Hepatocyte (in vitro differentiated cells): ENCODE measurements around the gene FGF4. TPM values are rescaled to one million over a fixed set of nuclear protein-coding genes. Genes with fewer than 3 reads are reported as not detected.

Experiments
- DNase-seq: peaks from one replicate; pipeline ENCODE4 v3.0.0-alpha.2; 2016; ENCODE audit warnings: low spot score
- H2AFZ ChIP-seq: fragments of 200-600 bp; sonication (generic); 2 replicates; pipeline ENCODE4 v1.6.0; 2016; ENCODE audit warnings: antibody characterized with exemption, mild to moderate bottlenecking
- H3K27ac ChIP-seq: fragments of 200-600 bp; sonication (generic); 2 replicates; pipeline ENCODE4 v1.5.1; 2016; ENCODE audit warnings: mild to moderate bottlenecking
- H3K27me3 ChIP-seq: fragments of 200-600 bp; sonication (generic); 2 replicates; pipeline ENCODE4 v1.6.1; 2016
- H3K36me3 ChIP-seq: fragments of 200-600 bp; sonication (generic); replicated peaks from 2 replicates; pipeline ENCODE4 v1.5.1; 2016; ENCODE audit warnings: low read depth; ENCODE audit not compliant: insufficient read depth
- H3K4me1 ChIP-seq: fragments of 200-600 bp; sonication (generic); 2 replicates; pipeline ENCODE4 v1.5.1; 2016; ENCODE audit warnings: mild to moderate bottlenecking, moderate library complexity; ENCODE audit not compliant: insufficient read depth
- H3K4me2 ChIP-seq: fragments of 200-600 bp; sonication (generic); 2 replicates; pipeline ENCODE4 v1.6.0; 2016
- H3K4me3 ChIP-seq: fragments of 200-600 bp; sonication (generic); 2 replicates; pipeline ENCODE4 v1.5.1; 2016; ENCODE audit warnings: mild to moderate bottlenecking
- H3K79me2 ChIP-seq: fragments of 200-600 bp; sonication (generic); 2 replicates; pipeline ENCODE4 v1.6.0; 2017; ENCODE audit warnings: mild to moderate bottlenecking
- H3K9me2 ChIP-seq: fragments of 200-600 bp; sonication (generic); replicated peaks from 2 replicates; pipeline ENCODE4 v1.6.0; 2017; ENCODE audit warnings: mild to moderate bottlenecking; ENCODE audit not compliant: insufficient read depth
- H3K9me3 ChIP-seq: fragments of 200-600 bp; sonication (generic); 2 replicates; pipeline ENCODE4 v1.5.1; 2016; ENCODE audit warnings: low read depth, mild to moderate bottlenecking
- H4K20me1 ChIP-seq: fragments of 200-600 bp; sonication (generic); 2 replicates; pipeline ENCODE4 v1.6.0; 2016; ENCODE audit warnings: mild to moderate bottlenecking; ENCODE audit not compliant: insufficient read depth, poor library complexity, severe bottlenecking
- CTCF ChIP-seq: fragments of 200-600 bp; sonication (generic); IDR thresholded peaks from 2 replicates; pipeline ENCODE4 v1.5.1; 2016; ENCODE audit warnings: antibody characterized with exemption, mild to moderate bottlenecking; ENCODE audit not compliant: poor library complexity
- EZH2 ChIP-seq: fragments of 200-600 bp; sonication (generic); IDR thresholded peaks from 2 replicates; pipeline ENCODE4 v1.6.1; 2016; ENCODE audit warnings: antibody characterized with exemption, mild to moderate bottlenecking, borderline replicate concordance
- EZH2phosphoT487 ChIP-seq: fragments of 200-600 bp; sonication (generic); IDR thresholded peaks from one replicate; pipeline ENCODE4 v1.6.1; 2018; ENCODE audit warnings: antibody characterized with exemption, mild to moderate bottlenecking, low read depth, moderate library complexity; ENCODE audit not compliant: unreplicated experiment, severe bottlenecking
- WGBS: methylation state at CpG from one replicate; pipeline ENCODE4 v1.1.6; 2016; ENCODE audit warnings: low lambda C conversion rate; ENCODE audit errors: missing lambda C conversion rate; 5-methylcytosine and 5-hydroxymethylcytosine counted together
- polyA plus RNA-seq: library from polyadenylated mRNA; unstranded; fragments of >200 nt; fragmentation: Nextera tagmentation; extraction: Ambion mirVana; gene quantifications from 2 replicates; pipeline ENCODE4 v1.2.1, GENCODE V29; 2016
- total RNA-seq: library from RNA; depleted of rRNA; stranded (reverse); fragments of >200 nt; gene quantifications from 2 replicates; pipeline ENCODE4 v1.2.3, GENCODE V29; 2014

The FGF4 gene
- total and polyA plus RNA-seq, 2 experiments from 2014 or later, result not detected

GRCh38 chr11:69729252-69729651, 45.9 kb downstream of the FGF4 start:
- no peak overlapping the region for H2AFZ ChIP-seq
- WGBS, result 91% methylated on average over 9 of the region's 9 CpGs
- no peak overlapping the region for H3K4me2 ChIP-seq
- H3K27ac ChIP-seq, result no peak overlapping the region
- no peaks in the 10 kb centered on the region for H3K27me3 ChIP-seq
- no peaks in the 10 kb centered on the region for H3K79me2 ChIP-seq
- H3K4me1 ChIP-seq, result no peaks in the 10 kb centered on the region
- no peaks in the 10 kb centered on the region for H4K20me1 ChIP-seq
- H3K36me3 ChIP-seq, result no peaks in the 10 kb centered on the region
- TF ChIP-seq CTCF, result no peak
- no peak for TF ChIP-seq EZH2
- TF ChIP-seq EZH2phosphoT487, result no peak
- no peak for DNase-seq
- no peaks in the 10 kb centered on the region for H3K9me2 ChIP-seq
- H3K9me3 ChIP-seq, result no peaks in the 10 kb centered on the region
- no peak overlapping the region for H3K4me3 ChIP-seq

- 92% methylated on average over 10 of the region's 10 CpGs for WGBS
- Histone ChIP-seq H2AFZ (no peak overlapping the region), H3K27me3 (no peaks in the 10 kb centered on the region), H3K4me1 (no peaks in the 10 kb centered on the region), H3K36me3 (no peaks in the 10 kb centered on the region), H3K4me3 (no peak overlapping the region), H3K9me2 (no peaks in the 10 kb centered on the region), H3K79me2 (no peaks in the 10 kb centered on the region), H3K9me3 (no peaks in the 10 kb centered on the region), H4K20me1 (no peaks in the 10 kb centered on the region), H3K27ac (no peak overlapping the region), H3K4me2 (no peak overlapping the region)
- no peak for DNase-seq
- TF ChIP-seq CTCF (no peak), EZH2phosphoT487 (no peak), EZH2 (no peak)
Measured at GRCh38 chr11:69727266-69727665, 47.9 kb downstream of the FGF4 start.

GRCh38 chr11:69726481-69726880, 48.7 kb downstream of the FGF4 start:
- H3K9me2 ChIP-seq, result no peaks in the 10 kb centered on the region
- no peaks in the 10 kb centered on the region for H3K36me3 ChIP-seq
- H3K27me3 ChIP-seq, result no peaks in the 10 kb centered on the region
- DNase-seq, result no peak
- no peaks in the 10 kb centered on the region for H3K79me2 ChIP-seq
- H2AFZ ChIP-seq, result no peak overlapping the region
- no peak overlapping the region for H3K27ac ChIP-seq
- TF ChIP-seq EZH2, result no peak
- TF ChIP-seq EZH2phosphoT487, result no peak
- no peak for TF ChIP-seq CTCF
- H3K4me2 ChIP-seq, result no peak overlapping the region
- no peaks in the 10 kb centered on the region for H3K9me3 ChIP-seq
- no peaks in the 10 kb centered on the region for H3K4me1 ChIP-seq
- no peak overlapping the region for H3K4me3 ChIP-seq
- WGBS, result 88% methylated on average over 17 of the region's 18 CpGs
- no peaks in the 10 kb centered on the region for H4K20me1 ChIP-seq

GRCh38 chr11:69726019-69726418, 49.1 kb downstream of the FGF4 start:
- H3K4me3 ChIP-seq, result no peak overlapping the region
- H3K9me3 ChIP-seq, result no peaks in the 10 kb centered on the region
- no peaks in the 10 kb centered on the region for H3K79me2 ChIP-seq
- H3K4me2 ChIP-seq, result no peak overlapping the region
- H3K27ac ChIP-seq, result no peak overlapping the region
- TF ChIP-seq EZH2 (no peak), EZH2phosphoT487 (no peak), CTCF (no peak)
- no peaks in the 10 kb centered on the region for H3K9me2 ChIP-seq
- DNase-seq, result no peak
- H2AFZ ChIP-seq, result no peak overlapping the region
- 75% methylated on average over 9 of the region's 9 CpGs for WGBS
- no peaks in the 10 kb centered on the region for H3K36me3 ChIP-seq
- H4K20me1 ChIP-seq, result no peaks in the 10 kb centered on the region
- H3K27me3 ChIP-seq, result no peaks in the 10 kb centered on the region
- H3K4me1 ChIP-seq, result no peaks in the 10 kb centered on the region
